ENCODE data around the gene DHX16.

DNA sequence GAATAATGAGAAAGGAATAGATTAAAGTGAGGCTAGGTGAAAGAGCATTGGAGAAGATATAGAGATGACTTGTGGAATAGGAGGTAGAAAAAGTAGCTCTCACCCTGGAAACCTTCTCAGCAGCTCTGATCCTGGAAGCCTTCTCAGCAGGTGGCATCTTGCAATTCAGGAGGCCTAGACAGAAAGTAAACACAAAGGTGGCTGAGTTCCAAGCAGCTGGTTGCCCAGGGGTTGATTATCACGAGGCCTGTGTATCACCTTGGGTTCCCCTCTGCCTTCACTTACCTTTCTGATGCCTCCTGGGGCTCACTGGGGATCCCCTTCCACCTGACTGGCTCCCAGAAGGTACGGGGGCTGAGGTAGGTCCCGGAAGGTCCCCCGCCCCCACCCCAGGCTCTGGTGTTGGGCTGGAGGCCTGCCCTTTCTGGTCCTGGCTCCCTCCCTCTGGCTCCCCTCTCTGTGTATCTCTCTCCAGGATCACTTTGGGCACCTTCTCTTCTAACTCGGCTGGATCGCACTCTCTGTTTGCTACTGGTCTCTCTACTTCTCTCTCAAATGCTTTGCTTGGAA is 34.6 kb upstream of the DHX16 start:
- TF ChIP-seq, protein P1, sequence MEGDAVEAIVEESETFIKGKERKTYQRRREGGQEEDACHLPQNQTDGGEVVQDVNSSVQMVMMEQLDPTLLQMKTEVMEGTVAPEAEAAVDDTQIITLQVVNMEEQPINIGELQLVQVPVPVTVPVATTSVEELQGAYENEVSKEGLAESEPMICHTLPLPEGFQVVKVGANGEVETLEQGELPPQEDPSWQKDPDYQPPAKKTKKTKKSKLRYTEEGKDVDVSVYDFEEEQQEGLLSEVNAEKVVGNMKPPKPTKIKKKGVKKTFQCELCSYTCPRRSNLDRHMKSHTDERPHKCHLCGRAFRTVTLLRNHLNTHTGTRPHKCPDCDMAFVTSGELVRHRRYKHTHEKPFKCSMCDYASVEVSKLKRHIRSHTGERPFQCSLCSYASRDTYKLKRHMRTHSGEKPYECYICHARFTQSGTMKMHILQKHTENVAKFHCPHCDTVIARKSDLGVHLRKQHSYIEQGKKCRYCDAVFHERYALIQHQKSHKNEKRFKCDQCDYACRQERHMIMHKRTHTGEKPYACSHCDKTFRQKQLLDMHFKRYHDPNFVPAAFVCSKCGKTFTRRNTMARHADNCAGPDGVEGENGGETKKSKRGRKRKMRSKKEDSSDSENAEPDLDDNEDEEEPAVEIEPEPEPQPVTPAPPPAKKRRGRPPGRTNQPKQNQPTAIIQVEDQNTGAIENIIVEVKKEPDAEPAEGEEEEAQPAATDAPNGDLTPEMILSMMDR (IDR thresholded peaks at IDR 0.05), result no peak
- no peak for TF ChIP-seq POLR2A (IDR thresholded peaks at IDR 0.05)

Measured in stomach (tissue), 4 donors.